ENCODE data around the gene U2AF1.
"Not testable (repeated sequence)": the region's sequence is repeated elsewhere in the genome, so short reads cannot be mapped to it uniquely, and the experiment has no call there.

GRCh38 chr21:43114483-43114882 is 7.1 kb upstream of the U2AF1 start:
- TF ChIP-seq CTCF (conservative IDR thresholded peaks at IDR 0.05; ENCODE audit: low read depth, low read length); EZH2 (IDR thresholded peaks at IDR 0.05; ENCODE audit: low read length, unreplicated experiment): not testable (repeated sequence)
